GM21717 (cell line): ENCODE data around the gene LRRTM1.

ENCODE experiments used
- ATAC-seq: cut with Tn5 transposase; IDR thresholded peaks from one replicate; pipeline ENCODE4 v1.9.1; 2021; ENCODE audit warnings: mild to moderate bottlenecking, moderate library complexity; ENCODE audit not compliant: unreplicated experiment

Gene LRRTM1

DNA sequence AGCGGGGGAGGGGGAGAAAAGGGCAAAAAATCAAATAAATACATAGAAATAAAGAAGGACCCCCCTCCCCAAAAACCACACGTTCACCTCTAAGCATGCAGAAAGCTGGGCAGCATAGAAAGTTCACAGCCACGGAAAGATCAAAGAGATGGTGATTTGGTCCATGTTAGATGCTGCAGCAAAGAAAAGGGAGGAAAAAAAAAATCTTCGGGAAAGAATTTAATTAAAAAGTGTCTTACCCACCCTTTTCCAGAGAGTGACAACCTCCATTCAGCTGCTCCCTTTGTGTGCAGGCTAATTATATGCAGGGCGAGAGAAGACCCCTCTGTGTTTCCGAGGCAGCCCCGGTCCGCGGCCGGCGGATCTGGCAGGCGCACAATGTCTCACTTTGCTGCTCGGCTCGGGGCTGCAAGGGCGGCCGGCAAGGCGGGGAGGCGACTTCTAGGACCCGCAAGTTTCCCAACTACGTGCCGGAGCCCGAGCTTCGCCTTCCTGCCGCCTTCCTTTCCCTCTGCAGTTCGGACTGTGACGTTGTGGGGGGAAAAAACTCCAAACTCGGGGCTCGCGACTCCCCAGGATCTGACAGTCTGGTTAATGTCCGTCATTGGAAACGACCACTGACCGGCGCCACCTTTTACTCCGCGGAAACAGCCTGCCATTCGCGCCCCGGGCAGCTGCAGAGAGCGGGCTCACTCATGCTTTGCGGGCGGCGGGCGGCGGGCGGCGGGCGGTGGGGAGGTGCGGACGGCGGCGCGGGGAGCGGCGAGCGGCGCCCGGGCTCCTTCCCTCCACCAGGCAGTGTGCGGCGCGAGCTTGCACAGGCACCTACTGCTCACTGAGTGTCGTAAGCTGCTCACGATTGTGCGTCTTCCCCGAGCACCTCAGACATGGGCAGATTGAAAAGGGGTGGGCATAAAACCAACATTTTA is at the start of gene LRRTM1:
TSS of gene LRRTM1 (minus strand) at position 844 of the 929 bp plus-strand sequence. CDS start 933 bp downstream, outside the sequence.
- no peak for ATAC-seq

DNA sequence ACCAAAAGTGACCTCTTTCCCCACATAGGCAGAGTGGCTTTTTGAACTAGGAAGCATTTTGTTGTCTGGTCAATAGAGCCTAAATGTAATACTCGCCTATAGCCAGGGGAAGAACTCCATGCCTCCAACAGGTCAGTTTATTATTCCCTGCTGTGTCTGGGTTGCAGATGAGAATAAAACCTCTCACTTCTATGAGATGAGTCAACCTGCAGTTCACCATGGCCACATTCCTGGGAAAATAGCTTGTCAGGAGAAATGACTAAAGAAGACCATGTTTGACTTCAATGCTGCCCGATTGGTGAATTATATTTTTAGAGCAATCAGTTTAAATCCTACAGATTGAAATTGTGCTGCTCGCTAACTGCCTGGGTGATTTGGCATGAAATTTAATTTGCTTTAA is 46.7 kb upstream of the LRRTM1 start:
- no peak for ATAC-seq

DNA sequence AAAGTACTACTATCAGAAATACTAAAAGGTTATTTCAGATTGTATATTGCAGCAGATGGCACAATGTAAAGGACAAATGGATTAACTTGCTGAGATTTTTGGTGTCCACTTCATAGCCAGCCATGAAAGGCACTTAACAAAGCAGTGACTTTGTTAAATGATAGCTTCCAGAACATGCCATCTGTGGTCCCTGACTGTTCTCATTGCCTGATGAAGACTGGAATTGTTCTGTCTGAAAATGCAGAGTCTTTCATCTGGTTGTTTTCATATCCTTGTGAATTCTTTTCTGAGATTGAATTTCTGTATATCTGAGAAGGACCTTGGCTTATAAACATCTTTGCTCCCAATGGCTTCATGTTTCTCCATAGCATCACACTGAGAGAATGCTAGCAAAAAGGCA is 44.4 kb upstream of the LRRTM1 start:
- ATAC-seq, result no peak

GRCh38 chr2:80348078-80348477 is 43.5 kb upstream of the LRRTM1 start:
- ATAC-seq, result no peak

- ATAC-seq, result no peak
Observed at GRCh38 chr2:80340022-80340421, 35.5 kb upstream of the LRRTM1 start.

DNA sequence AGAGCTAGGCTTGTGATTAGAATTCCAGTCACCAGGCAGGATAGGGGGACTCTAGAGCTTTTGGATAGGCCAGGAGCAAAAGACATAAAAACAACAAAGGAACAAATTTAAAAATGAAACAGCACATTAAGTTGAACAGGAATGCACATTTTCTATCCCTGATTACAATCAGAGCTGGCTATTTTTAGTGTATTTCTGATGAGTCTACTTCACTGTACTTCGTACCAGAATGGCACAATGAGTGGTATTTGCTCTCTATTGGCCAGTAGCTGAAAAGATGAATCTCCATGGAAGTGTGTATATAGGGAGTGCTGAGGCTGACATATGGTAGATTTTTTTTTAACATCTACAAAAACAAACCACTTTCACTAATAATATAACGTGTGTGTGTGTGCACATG is 34.2 kb upstream of the LRRTM1 start:
- ATAC-seq, result no peak

GRCh38 chr2:80335411-80335810 is 30.9 kb upstream of the LRRTM1 start:
- no peak for ATAC-seq

DNA sequence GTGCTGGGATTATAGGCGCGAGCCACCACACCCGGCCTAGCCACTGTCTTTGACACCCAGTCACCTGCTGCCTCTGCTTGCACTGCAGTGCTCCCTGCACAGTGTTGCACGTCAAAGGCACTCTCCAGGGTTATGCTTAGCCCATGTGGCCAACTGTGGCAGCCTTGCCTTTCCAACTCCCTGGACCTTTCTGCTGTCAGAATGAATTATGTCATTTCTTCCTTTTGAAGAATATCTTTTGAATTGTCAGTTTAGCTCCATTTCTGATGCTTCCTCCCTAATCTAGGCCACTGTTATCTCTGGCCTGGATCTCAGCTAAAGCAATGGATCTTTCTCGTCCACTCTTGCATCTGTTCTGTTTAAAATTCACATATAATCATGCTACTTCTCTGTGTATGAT is 29.3 kb upstream of the LRRTM1 start:
- no peak for ATAC-seq

- no peak for ATAC-seq
Observed at GRCh38 chr2:80330527-80331450, 26.2 kb upstream of the LRRTM1 start.

DNA sequence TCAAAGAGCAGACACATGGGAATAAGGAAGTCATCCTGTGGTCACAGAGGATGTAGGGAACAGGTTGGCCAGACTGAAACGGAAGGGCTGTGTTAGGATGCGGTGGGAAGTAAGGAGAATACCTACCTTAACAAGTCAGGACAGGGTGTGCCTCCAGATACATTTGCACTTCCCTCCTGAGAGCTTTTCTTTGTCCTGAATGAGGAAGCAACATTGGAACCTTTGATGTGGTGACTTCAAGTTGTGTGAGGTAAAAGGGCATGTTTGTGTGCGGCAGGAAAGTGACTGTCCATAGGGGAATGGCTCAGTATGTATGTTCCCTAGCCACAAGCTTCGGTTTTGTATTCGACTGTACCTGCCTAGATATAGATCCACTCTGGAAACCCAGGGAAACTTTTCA is 24.9 kb upstream of the LRRTM1 start:
- ATAC-seq, result no peak

DNA sequence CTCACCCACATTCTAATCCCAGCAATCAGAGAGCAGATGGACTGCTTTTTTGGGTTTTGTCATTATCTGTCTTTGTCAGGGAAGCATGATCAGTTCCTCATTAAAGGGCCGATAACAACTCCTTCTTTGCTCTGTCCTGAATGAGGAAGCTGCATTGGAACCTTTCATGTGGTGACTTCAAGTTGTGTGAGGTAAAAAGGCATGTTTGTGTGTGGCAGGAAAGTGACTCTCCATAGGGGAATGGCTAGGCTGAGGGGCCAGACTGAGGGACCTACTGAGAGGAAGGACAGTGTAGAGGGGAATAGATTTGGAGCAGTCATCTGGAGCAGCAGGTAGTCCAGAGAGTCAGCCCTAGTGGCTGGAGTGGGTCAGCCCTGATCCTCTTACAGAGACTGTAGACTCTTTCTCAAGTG is 23.6 kb upstream of the LRRTM1 start:
- ATAC-seq, result no peak

DNA sequence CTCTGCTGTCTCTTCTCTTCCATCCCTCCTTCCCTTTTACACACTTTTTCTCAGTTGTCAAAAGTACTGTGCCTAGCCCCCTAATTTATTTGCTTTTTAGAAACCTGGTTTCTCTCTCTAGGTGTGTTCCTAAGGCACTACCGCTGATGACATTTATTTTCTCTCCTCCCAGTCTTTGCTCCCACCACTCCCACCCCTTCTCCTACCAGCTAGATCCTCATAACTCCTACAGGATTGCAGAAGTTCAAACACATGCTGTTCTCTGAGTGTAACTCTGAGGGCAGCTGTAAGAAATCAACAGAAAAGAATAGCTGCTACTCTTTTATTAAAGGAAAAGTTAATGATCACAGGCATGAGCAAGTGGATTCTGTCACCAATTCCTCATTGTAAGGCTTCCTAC is 22.3 kb upstream of the LRRTM1 start:
- ATAC-seq, result no peak

GRCh38 chr2:80326214-80326613 is 21.7 kb upstream of the LRRTM1 start:
- ATAC-seq, result no peak

DNA sequence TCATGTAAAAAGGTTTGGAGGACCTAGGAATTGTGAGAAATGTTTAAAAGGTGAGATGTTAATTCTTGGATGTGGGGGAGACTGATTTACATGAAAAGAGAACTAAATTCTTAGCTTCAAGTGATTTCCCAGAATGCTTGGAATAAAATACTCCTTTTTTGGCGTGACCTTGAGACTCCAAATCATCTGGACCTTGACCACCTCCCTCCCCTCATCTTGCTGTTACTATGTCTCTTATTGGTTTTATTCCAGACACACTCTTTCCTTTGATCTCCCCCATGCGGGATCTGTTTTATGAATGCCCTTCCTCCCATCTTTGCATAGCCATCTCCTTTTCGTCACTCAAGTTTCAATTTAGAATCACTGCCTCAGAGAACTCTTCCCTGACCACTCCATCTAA is 20.0 kb upstream of the LRRTM1 start:
- no peak for ATAC-seq

DNA sequence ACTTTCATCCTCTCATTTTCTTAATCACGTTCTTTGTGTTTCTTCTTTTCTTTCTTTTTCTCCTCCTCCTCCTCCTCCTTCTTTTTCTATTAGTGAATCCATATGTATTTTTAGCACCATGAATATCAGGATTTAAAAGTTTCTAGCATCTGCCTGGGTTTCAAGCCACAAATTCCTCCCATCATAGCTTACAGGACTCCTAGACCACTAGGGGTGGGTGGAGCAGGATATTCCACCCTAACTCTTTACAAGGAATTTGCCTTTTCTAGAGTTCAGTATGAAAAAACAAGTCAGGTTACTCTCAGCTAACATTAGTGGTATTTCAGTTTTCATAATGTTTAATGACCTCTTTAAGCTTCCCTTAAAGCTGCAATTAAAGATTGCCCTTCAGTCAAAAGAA is 19.1 kb upstream of the LRRTM1 start:
- no peak for ATAC-seq

DNA sequence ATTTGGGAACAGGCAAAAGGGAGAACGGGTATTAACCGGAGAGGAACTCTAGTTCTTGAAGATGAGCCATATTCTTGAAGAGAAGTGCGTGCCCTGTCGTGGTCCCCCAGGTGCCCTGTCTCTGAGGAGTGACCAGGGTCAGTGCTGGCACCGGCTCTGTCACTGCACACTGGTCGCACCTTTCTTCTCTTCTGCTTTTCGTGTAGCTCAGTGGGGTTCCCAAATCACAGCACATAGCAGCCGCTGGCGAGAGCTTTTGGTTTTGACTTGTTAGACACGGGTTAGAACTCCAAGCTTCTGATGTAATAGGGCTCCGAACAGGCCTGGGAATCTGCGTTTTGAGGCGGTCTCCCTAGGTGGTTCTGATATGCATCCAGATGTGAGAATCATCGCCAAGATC is 18.4 kb upstream of the LRRTM1 start:
- ATAC-seq, result no peak

DNA sequence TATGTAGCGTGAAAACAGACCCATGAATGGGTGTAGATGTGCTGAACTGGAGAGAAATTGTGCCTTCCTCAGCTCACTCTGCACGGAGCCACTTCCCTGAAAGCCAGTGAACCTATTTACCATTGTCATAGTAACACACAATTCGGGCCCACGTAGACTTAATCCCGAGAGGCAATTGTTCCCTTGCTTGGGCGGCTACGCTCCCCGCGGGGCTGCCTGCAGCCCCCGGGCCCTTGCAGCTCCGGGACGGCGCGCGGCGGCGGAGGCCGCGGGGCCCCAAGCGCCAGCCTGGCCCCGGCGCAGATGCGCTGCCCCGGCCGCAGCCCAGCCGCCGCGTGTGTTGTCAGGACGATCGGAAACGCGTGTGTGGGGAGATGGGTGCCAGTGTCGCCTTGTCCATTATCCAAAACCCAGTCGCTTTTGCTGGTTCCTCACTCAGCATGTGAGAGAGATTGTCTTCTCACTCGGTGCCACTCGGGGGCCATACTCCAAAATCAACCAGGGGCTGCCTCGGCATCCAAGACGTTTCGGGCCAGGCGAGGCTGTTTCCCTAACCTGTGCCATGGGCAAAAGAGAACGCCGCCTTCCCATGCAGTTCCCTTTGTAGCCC is 17.9 kb upstream of the LRRTM1 start:
- ATAC-seq, result no peak

GRCh38 chr2:80312282-80312839 is 7.8 kb upstream of the LRRTM1 start:
- no peak for ATAC-seq

DNA sequence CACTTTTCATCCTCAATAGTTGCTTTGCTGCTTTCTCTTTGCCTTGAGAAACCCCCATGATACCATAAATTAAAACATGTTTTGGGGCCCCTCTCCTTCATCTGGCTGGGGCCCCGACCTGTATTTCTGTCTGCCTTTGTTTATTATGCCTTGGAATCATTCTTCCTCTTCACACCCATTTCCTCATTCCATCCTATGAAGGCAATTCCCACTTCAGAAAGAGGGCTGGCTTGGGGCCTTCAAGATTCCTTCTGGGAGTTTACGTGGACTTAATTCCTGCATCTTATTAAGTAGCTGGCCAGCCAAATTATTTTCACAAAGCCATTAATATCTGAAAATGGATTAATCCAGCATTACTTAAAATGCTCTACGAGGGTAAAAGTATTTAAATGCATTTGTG is 6.8 kb upstream of the LRRTM1 start:
- no peak for ATAC-seq

DNA sequence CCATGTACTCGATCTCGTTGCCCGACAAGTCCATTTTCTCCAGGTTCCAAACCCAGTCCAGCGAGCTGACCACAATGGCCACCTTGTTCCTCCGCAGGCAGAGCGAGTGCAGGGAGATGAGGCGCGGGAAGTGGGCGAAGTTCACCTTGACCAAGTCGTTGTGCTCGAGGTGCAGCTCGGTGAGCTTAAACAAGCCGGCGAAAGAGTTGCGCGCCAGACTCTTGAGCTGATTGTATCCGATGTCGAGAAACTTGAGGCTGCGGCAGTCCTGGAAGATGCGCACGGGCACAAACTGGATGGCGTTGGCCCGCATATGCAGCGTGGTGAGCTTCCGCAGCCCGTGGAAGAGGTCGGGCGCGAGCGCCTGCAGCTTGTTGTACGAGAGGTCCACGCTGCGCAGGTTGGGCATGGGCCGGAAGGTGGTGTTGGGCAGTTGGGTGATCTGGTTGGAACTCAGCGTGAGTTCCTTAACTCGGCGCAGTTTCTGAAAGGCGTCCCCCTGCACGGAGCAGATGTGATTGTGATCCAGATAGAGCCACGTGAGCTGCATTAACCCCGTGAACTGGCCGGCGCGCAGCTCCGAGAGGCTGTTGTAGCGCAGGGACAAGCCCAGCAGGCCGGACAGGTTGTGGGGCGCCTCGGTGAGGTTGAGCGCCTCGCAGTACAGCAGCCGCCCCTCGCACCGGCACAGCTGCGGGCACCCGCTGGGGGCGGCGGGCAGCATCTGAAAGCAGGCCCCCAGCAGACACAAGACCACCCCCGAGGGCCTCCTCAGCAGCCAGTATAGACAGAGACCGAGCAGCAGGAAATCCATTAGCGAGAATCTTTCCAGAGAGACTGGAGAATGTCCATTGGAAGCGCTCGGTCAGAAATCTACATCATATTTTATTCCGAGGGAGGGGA is 1.3 kb downstream of the LRRTM1 start:
- no peak for ATAC-seq
